ENCODE data around the gene ASXL3. TPM values are rescaled to one million over a fixed set of nuclear protein-coding genes. Genes with fewer than 3 reads are reported as not detected.

The ASXL3 gene
- total RNA-seq, 1 donor from 2014 or later: 45.6 TPM

DNA sequence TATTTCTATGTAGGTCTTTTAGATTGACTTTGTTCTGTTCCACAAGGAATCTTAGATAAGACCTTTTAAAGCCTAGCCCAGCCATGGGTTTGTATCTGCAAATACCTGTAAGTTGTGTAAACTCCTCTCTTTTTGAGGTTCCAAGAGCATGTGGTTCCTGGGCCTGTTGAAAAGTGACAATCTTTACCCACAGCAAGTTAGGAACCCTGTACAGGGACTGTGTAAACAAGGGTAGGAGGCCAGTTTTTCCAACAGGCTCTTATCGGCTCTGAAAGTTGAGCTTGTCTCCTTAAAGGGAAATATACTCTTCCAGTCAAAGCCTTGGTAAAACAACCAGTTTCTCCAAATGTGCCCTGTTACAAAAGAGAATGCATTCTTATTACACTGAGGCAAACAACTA, 15.3 kb upstream of the ASXL3 start:
- TF ChIP-seq CTCF (IDR thresholded peaks at IDR 0.05; ENCODE audit: partially characterized antibody, unreplicated experiment): no peak
- H3K4me1 Mint-ChIP-seq (ENCODE audit: low read depth, unreplicated experiment): no peaks in the 10 kb centered on the region
- no peaks in the 10 kb centered on the region for H3K9me3 Mint-ChIP-seq (ENCODE audit: unreplicated experiment)
- no peak for DNase-seq
- H3K27ac Mint-ChIP-seq (ENCODE audit: unreplicated experiment): no peak overlapping the region
- H3K27me3 Mint-ChIP-seq (ENCODE audit: unreplicated experiment): no peaks in the 10 kb centered on the region
- no peak overlapping the region for H3K4me3 Mint-ChIP-seq (ENCODE audit: unreplicated experiment)
- H3K36me3 Mint-ChIP-seq (ENCODE audit: unreplicated experiment): peaks cover 8% of the 10 kb centered on the region

DNA sequence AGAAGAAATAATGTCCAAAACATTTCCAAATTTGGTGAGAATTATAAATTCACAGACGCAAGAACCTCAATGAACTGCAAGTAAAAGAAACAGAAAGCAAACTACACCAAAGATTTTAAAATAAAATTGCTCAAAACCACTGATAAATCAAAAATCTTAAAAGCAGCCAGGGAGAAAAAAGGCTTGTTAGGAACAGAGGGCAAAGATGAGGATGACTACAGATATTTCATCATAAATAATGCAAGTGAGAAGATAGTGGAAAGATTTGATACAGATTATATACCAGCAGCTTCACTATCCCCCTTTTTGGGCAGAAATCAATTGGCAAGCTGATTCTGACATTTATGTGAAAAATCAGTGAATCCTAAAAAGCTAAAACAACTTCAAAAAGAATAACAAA, 10.3 kb upstream of the ASXL3 start:
- Mint-ChIP-seq H3K27me3 (ENCODE audit: unreplicated experiment) (no peaks in the 10 kb centered on the region), H3K27ac (ENCODE audit: unreplicated experiment) (no peak overlapping the region), H3K36me3 (ENCODE audit: unreplicated experiment) (peaks cover 10% of the 10 kb centered on the region), H3K4me3 (ENCODE audit: unreplicated experiment) (no peak overlapping the region), H3K9me3 (ENCODE audit: unreplicated experiment) (peaks cover 2% of the 10 kb centered on the region), H3K4me1 (ENCODE audit: low read depth, unreplicated experiment) (peaks cover 1% of the 10 kb centered on the region)
- no peak for DNase-seq
- TF ChIP-seq CTCF (IDR thresholded peaks at IDR 0.05; ENCODE audit: partially characterized antibody, unreplicated experiment): no peak

GRCh38 chr18:33571998-33572787, 5.8 kb upstream of the ASXL3 start:
- H3K4me1 Mint-ChIP-seq (ENCODE audit: low read depth, unreplicated experiment): peaks cover 2% of the 10 kb centered on the region
- no peak for DNase-seq
- H3K27me3 Mint-ChIP-seq (ENCODE audit: unreplicated experiment): peaks cover 2% of the 10 kb centered on the region
- H3K4me3 Mint-ChIP-seq (ENCODE audit: unreplicated experiment): no peak overlapping the region
- no peak for TF ChIP-seq CTCF (IDR thresholded peaks at IDR 0.05; ENCODE audit: partially characterized antibody, unreplicated experiment)
- H3K36me3 Mint-ChIP-seq (ENCODE audit: unreplicated experiment): peaks cover 7% of the 10 kb centered on the region
- H3K9me3 Mint-ChIP-seq (ENCODE audit: unreplicated experiment): peaks cover 3% of the 10 kb centered on the region
- no peak overlapping the region for H3K27ac Mint-ChIP-seq (ENCODE audit: unreplicated experiment)

DNA sequence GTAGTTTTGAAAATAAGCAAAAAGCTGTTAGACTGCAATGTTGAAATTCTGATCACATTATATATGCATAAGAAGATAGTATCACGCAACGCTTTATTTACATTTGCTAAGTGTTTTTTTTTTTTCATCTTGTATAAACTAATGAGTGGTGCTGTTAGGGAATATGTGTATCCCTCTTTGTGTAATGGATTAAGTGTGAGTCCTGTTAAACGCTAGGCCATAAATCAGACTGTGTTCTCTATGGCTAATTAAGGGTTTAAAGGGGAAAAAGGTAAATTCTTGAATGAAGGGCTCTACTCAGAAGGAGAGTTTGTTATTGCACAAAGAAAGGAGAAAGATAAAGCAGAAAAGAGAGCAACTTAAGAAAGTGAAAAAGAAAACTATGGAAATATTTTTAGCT, 4.8 kb upstream of the ASXL3 start:
- no peak overlapping the region for H3K27ac Mint-ChIP-seq (ENCODE audit: unreplicated experiment)
- no peak for TF ChIP-seq CTCF (IDR thresholded peaks at IDR 0.05; ENCODE audit: partially characterized antibody, unreplicated experiment)
- H3K4me3 Mint-ChIP-seq (ENCODE audit: unreplicated experiment): no peak overlapping the region
- no peaks in the 10 kb centered on the region for H3K36me3 Mint-ChIP-seq (ENCODE audit: unreplicated experiment)
- peaks cover 8% of the 10 kb centered on the region for H3K9me3 Mint-ChIP-seq (ENCODE audit: unreplicated experiment)
- no peak for DNase-seq
- H3K27me3 Mint-ChIP-seq (ENCODE audit: unreplicated experiment): peaks cover 8% of the 10 kb centered on the region
- H3K4me1 Mint-ChIP-seq (ENCODE audit: low read depth, unreplicated experiment): peaks cover 6% of the 10 kb centered on the region

DNA sequence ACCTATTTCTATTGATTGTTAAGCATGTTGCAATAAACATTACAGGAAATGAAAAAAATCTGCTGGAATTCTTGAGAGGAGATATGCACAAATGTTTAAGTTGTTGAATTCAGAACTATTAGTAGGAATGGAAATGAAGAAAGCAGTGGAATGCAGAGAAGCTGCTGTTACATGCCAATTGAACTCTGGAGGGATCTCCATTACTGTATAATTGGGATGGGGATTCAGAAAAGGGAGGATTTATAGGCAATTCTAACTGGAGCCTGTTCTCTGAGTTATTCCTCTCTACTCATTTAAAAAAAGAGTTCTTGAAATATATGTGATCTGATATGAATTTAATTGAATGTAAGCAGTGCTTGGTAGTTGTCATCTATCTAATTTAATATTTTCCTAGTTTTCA, 2.6 kb upstream of the ASXL3 start:
- H3K9me3 Mint-ChIP-seq (ENCODE audit: unreplicated experiment): peaks cover 7% of the 10 kb centered on the region
- H3K4me3 Mint-ChIP-seq (ENCODE audit: unreplicated experiment): no peak overlapping the region
- no peak overlapping the region for H3K27ac Mint-ChIP-seq (ENCODE audit: unreplicated experiment)
- H3K4me1 Mint-ChIP-seq (ENCODE audit: low read depth, unreplicated experiment): peaks cover 6% of the 10 kb centered on the region
- no peak for DNase-seq
- peaks cover 8% of the 10 kb centered on the region for H3K27me3 Mint-ChIP-seq (ENCODE audit: unreplicated experiment)
- no peak for TF ChIP-seq CTCF (IDR thresholded peaks at IDR 0.05; ENCODE audit: partially characterized antibody, unreplicated experiment)
- H3K36me3 Mint-ChIP-seq (ENCODE audit: unreplicated experiment): no peaks in the 10 kb centered on the region

All from glutamatergic neuron (in vitro differentiated cells).